Duodenal mucosa (tissue), 2 donors: Measurements from ENCODE around the gene CABP4.

ENCODE experiments used
- H3K27ac ChIP-seq: one replicate; pipeline ENCODE4 v1.7.0; 2013; ENCODE audit warnings: low read depth, low read length
- H3K27me3 ChIP-seq, 2 donors: one replicate each; pipeline ENCODE4 v1.7.0; 2013; ENCODE audit warnings: low read length in 2 of 2, control low read depth in 1 of 2; ENCODE audit not compliant: insufficient read depth in 2 of 2, control insufficient read depth in 1 of 2
- H3K36me3 ChIP-seq, 2 donors: one replicate each; pipeline ENCODE4 v1.7.0; 2013; ENCODE audit warnings: low read length in 2 of 2, control low read depth in 1 of 2; ENCODE audit not compliant: insufficient read depth in 2 of 2, control insufficient read depth in 1 of 2
- H3K4me1 ChIP-seq, 2 donors: one replicate each; pipeline ENCODE4 v1.7.0; 2013; ENCODE audit warnings: low read length in 2 of 2, control low read depth in 1 of 2; ENCODE audit not compliant: insufficient read depth in 2 of 2, control insufficient read depth in 1 of 2
- H3K4me3 ChIP-seq, 2 donors: one replicate each; pipeline ENCODE4 v1.7.0; 2013; ENCODE audit warnings: low read length in 2 of 2, low read depth in 1 of 2
- H3K9ac ChIP-seq, 2 donors: one replicate each; pipeline ENCODE4 v1.7.0; 2013; ENCODE audit warnings: low read length in 2 of 2, low read depth in 1 of 2
- H3K9me3 ChIP-seq, 2 donors: one replicate each; pipeline ENCODE4 v1.7.0; 2013; ENCODE audit warnings: low read length in 2 of 2, control low read depth in 1 of 2; ENCODE audit not compliant: control insufficient read depth in 1 of 2

CABP4 gene

DNA sequence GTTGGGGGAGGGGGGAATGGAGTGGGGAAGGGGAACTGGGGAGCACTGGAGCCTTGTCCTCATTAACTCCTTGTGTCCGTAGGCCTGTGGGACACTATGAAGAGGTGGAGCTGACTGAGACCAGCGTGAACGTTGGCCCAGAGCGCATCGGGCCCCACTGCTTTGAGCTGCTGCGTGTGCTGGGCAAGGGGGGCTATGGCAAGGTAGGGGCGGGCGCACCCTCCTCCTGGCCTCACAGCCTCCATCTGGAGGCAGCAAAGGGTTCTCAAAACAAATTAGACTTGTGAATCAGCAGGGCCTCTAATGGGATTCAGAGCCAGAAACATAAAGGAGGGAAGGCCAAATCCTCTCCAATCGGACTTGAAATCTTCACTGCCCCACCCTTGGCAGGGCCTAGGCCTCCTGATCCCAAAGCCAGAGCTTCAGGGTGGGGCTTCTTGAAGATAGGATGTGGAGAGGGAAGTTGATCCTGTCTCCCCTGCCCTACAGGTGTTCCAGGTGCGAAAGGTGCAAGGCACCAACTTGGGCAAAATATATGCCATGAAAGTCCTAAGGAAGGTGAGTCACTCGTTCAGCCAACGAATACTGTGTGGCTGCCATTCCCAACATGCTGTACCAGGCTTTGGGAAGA is 26.0 kb upstream of the CABP4 start:
- Histone ChIP-seq H3K4me1 (peaks cover 8 to 19% of the 10 kb centered on the region in 2 donors), H3K9me3 (no peaks in the 10 kb centered on the region), H3K36me3 (peaks cover 15 to 31% of the 10 kb centered on the region in 2 donors), H3K27ac (peak overlapping the region; percentile 74), H3K27me3 (no peaks in the 10 kb centered on the region), H3K4me3 (peak overlapping the region; percentile 88 to 98), H3K9ac (peak overlapping the region; percentile 93 to 97)

DNA sequence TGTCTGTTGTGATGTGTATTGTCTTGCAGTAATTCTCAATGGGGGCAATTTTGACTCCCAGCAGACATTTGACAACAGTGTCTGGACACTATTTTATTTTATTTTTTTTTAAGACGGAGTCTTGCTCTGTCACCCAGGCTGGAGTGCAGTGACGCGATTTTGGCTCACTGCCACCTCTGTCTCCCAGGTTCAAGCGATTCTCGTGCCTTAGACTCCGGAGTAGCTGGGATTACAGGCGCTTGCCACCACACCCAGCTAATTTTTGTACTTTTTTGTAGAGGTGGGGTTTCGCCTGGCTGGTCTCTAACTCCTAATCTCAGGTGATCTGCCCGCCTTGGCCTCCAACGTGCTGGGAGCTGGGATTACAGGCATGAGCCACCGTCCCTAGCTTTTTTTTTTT is 25.4 kb upstream of the CABP4 start:
- Histone ChIP-seq H3K27me3 (no peaks in the 10 kb centered on the region), H3K9ac (peak overlapping the region in 1 of 2 donors; percentile 97), H3K9me3 (no peaks in the 10 kb centered on the region), H3K4me1 (peaks cover 8 to 24% of the 10 kb centered on the region in 2 donors), H3K27ac (no peak overlapping the region), H3K36me3 (peaks cover 21 to 37% of the 10 kb centered on the region in 2 donors), H3K4me3 (peak overlapping the region; percentile 88 to 98)

DNA sequence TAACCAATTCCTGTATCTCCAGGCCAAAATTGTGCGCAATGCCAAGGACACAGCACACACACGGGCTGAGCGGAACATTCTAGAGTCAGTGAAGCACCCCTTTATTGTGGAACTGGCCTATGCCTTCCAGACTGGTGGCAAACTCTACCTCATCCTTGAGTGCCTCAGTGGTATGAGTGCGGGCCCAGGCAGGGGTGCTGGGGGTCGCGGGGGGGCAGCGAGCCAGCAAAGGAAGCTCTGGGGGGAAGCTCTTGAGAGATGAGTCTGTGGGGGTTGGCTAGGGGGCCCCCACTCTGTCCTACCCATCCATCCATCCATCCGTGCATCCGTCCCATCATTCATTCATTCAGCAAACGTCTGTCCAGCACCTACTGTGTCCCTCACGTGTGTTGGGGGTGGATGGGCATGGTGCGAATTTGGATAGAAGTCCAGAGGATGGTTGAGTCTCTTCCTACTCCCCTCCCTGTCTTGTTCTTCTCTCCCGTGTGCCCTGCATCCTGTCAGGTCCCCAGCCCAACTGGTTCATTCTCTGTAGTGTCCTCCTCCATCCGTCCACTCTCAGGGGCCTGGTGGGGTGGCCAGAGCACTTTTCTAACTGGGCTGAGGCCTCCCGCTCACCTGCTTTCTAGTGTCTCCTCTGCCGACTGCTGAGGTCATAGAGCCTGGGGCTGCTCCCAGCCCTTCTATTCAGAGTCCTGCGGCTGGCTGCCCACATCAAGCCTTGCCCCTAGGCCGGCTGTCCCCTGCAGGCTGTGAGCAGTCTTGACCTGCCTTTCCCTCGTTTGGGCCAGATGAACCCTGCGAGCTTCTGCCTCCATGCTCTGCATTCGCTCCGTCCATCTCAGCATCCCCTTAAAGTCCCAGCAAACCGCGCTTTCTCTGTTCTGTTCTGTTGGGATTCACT is 23.6 kb upstream of the CABP4 start:
- Histone ChIP-seq H3K36me3 (peaks cover 23 to 50% of the 10 kb centered on the region in 2 donors), H3K9ac (no peak overlapping the region), H3K27ac (no peak overlapping the region), H3K4me3 (no peak overlapping the region), H3K4me1 (peaks cover 8 to 41% of the 10 kb centered on the region in 2 donors), H3K9me3 (no peaks in the 10 kb centered on the region), H3K27me3 (no peaks in the 10 kb centered on the region)

DNA sequence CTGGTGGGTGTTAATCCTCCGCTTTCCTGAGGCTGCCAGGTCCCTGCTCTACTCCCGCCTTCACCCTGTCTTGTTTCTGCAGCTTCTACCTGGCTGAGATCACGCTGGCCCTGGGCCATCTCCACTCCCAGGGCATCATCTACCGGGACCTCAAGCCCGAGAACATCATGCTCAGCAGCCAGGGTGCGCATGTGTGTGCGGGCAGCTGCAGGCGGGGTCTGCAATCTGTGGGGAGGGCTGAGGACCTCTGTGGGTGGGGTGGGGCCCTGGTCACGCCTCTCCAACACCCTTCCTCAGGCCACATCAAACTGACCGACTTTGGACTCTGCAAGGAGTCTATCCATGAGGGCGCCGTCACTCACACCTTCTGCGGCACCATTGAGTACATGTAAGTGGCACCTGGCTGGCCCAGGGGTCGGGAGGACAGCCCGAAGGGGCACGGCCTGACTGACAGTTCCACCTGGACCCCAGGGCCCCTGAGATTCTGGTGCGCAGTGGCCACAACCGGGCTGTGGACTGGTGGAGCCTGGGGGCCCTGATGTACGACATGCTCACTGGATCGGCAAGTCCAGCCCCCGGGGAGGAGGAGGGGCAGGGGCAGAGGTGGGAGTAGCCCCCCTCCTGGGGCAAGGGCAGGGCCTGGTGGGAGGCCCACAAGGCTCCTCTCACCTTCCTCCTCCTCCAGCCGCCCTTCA is 22.4 kb upstream of the CABP4 start:
- Histone ChIP-seq H3K4me1 (peaks cover 8 to 37% of the 10 kb centered on the region in 2 donors), H3K27me3 (no peaks in the 10 kb centered on the region), H3K27ac (no peak overlapping the region), H3K9me3 (no peaks in the 10 kb centered on the region), H3K9ac (no peak overlapping the region), H3K4me3 (no peak overlapping the region), H3K36me3 (peaks cover 23 to 56% of the 10 kb centered on the region in 2 donors)

DNA sequence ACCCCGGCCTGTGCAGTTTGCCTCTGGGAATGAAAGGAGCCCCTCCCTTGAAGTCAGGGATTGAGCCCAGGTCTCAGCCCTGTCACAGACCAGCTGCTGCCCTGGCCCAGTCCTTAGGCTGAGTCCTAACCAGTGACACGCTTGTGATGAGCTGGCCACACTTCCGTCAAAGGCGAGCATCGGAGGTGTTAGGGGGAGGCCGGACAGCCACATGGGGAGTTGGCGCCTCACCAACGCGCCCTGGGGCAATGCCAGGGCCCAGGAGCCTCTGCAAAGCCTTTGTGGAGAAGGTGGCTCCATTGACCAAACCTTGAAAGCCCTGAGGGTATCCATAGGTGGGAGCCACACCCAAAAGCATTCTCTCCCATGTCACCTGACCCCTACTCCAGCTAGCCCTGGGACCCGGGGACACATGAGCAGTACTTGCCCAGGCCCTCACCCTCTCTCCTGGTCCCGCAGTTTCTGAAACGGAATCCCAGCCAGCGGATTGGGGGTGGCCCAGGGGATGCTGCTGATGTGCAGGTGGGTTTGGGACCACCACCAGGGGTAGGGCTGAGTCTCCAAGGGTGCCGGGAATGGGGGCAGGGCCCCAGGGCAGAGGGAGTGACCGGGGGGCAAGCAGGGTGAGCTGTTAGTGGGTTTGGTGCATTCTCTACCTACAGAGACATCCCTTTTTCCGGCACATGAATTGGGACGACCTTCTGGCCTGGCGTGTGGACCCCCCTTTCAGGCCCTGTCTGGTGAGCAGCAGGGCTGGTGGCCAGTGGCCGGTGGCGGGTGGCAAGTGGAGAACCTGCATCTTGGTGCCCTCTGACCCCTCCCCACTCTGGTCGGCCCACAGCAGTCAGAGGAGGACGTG is 21.4 kb upstream of the CABP4 start:
- Histone ChIP-seq H3K4me1 (peaks cover 8 to 36% of the 10 kb centered on the region in 2 donors), H3K36me3 (peaks cover 23 to 63% of the 10 kb centered on the region in 2 donors), H3K9ac (no peak overlapping the region)

DNA sequence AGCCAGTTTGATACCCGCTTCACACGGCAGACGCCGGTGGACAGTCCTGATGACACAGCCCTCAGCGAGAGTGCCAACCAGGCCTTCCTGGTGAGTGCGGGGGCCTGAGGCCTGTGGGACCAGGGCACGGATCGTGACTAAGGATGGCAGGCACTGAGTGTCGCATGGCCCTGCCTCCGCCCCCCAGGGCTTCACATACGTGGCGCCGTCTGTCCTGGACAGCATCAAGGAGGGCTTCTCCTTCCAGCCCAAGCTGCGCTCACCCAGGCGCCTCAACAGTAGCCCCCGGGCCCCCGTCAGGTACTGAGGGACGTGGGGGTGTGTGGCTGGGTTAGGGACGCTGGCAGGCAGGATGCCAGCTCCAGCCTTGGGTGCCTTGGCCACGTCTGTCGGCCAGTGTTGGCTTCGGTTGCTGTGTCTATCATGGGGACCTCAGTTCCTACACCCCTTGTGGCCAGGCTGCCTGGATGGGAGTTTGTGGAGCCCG is 20.7 kb upstream of the CABP4 start:
- Histone ChIP-seq H3K27ac (no peak overlapping the region), H3K9ac (no peak overlapping the region), H3K4me3 (no peak overlapping the region), H3K9me3 (no peaks in the 10 kb centered on the region), H3K4me1 (peaks cover 7 to 32% of the 10 kb centered on the region in 2 donors), H3K36me3 (peaks cover 23 to 63% of the 10 kb centered on the region in 2 donors), H3K27me3 (no peaks in the 10 kb centered on the region)

More for the DNA sequence above, 21.4 kb upstream of the CABP4 start:
- no peaks in the 10 kb centered on the region for H3K27me3 ChIP-seq
- no peaks in the 10 kb centered on the region for H3K9me3 ChIP-seq
- no peak overlapping the region for H3K27ac ChIP-seq
- no peak overlapping the region for H3K4me3 ChIP-seq

DNA sequence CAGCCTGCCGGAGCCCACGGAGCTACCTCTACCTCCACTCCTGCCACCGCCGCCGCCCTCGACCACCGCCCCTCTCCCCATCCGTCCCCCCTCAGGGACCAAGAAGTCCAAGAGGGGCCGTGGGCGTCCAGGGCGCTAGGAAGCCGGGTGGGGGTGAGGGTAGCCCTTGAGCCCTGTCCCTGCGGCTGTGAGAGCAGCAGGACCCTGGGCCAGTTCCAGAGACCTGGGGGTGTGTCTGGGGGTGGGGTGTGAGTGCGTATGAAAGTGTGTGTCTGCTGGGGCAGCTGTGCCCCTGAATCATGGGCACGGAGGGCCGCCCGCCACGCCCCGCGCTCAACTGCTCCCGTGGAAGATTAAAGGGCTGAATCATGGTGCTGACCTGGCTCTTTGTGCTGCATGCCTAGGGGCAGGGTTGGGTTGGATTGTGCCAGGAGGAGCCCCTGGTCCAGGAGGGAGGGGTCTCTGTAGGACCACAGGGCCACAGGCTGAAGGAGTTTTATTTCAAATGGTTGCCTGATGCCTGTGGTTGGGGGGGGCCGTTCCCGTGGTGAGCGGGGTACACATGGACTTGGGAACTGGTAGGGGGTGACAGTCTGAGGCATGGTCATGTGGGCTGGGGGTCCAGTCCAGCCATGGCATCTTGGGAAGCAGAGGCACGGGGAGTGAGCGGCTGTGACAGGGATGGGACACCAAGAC is 20.0 kb upstream of the CABP4 start:
- Histone ChIP-seq H3K36me3 (peaks cover 23 to 67% of the 10 kb centered on the region in 2 donors), H3K4me1 (peaks cover 5 to 33% of the 10 kb centered on the region in 2 donors)

DNA sequence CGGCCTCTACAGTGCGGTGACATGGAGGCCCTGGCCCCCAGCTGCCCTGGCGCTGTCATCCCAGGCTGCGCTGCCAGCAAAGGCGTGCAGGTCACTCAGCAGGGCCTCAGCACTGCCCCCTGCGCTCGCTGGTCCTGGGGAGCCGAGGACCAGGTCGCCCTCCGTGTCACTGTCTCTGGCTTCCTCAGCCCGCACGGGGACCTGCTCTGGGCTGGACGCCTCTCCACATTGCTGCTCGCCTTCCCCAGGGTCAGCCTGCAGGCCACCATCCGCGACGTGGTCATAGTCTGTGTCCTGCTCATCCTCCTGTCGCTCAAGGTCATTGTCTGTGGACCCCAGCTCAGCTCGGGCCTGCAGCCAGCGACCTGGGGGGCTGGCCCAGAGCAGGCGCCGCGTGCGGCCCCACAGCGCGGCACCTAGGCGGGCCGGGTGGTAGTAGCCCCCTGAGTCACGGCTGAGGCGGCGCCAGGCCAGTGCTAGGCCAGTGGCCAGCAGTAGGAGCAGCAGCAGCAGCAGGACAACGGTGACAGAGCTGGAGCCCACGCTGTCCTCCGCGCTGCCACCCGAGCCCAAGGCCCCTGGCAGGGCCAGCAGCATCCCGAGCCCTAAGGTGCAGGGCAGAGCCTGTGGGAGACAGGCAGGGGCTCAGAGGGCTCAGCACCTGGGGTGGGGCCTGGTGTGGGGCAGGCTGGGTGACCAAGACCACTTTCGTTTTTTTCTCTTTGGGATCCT is 19.3 kb upstream of the CABP4 start:
- peak overlapping the region; percentile 22 to 64 for H3K4me3 ChIP-seq
- H3K9ac ChIP-seq = no peak overlapping the region
- H3K4me1 ChIP-seq = peaks cover 5 to 33% of the 10 kb centered on the region in 2 donors
- no peaks in the 10 kb centered on the region for H3K27me3 ChIP-seq
- H3K36me3 ChIP-seq = peaks cover 23 to 66% of the 10 kb centered on the region in 2 donors
- no peaks in the 10 kb centered on the region for H3K9me3 ChIP-seq
- no peak overlapping the region for H3K27ac ChIP-seq

More for the DNA sequence above, 20.0 kb upstream of the CABP4 start:
- H3K27ac ChIP-seq = no peak overlapping the region
- H3K9ac ChIP-seq = no peak overlapping the region
- H3K4me3 ChIP-seq = peak overlapping the region in 1 of 2 donors; percentile 64
- H3K27me3 ChIP-seq = no peaks in the 10 kb centered on the region
- no peaks in the 10 kb centered on the region for H3K9me3 ChIP-seq
